ENCODE results near the gene PDCD1.
"Not testable (repeated sequence)": the region's sequence is repeated elsewhere in the genome, so short reads cannot be mapped to it uniquely, and the experiment has no call there.

Gene PDCD1

GRCh38 chr2:241811201-241811951 lies 47.3 kb downstream of the PDCD1 start:
- DNase-seq, result peak; percentile 29

- DNase-seq, result peak; percentile 31
These were observed 48.1 kb downstream of the PDCD1 start for GRCh38 chr2:241810307-241811200.

GRCh38 chr2:241809383-241810306 lies 49.0 kb downstream of the PDCD1 start:
- peak; percentile 28 for DNase-seq

DNA sequence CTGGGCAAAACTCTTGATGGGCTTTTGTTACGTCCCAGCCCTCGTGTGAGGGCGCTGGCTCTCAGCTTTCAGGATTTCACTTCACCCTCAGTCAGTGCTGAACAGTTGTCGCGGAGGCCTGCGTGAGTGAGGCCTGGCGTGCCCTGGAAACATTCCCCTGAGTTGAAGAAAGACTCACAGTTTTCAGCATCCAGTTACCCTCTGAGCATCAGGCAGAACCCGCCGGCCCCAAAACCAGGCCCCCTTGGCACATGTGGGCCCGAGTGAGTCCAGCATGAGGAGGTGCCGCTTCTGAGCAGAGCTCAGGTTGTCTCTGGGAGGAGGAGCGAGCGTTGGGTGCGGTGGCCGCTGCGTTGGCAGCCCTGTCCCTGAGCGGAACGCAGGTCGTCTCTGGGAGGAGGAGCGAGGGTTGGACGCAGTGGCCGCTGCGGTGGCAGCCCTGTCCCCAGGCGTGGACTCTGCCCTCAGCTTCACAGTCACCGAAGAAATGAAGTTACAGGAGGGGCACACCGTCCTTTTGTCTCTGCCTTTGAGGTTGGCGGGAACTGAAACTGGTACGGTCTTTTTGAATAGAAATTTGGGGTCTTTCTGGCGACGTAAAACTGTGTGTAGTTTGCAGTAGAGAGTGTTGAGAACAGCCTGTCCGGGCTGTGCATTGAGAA lies 49.8 kb downstream of the PDCD1 start, which contains the start of gene NEU4:
Gene NEU4, plus strand, starts transcription at position 473 of the 662 bp plus-strand sequence. CDS start 5,292 bp downstream, outside the sequence.
- DNase-seq, result no peak

DNA sequence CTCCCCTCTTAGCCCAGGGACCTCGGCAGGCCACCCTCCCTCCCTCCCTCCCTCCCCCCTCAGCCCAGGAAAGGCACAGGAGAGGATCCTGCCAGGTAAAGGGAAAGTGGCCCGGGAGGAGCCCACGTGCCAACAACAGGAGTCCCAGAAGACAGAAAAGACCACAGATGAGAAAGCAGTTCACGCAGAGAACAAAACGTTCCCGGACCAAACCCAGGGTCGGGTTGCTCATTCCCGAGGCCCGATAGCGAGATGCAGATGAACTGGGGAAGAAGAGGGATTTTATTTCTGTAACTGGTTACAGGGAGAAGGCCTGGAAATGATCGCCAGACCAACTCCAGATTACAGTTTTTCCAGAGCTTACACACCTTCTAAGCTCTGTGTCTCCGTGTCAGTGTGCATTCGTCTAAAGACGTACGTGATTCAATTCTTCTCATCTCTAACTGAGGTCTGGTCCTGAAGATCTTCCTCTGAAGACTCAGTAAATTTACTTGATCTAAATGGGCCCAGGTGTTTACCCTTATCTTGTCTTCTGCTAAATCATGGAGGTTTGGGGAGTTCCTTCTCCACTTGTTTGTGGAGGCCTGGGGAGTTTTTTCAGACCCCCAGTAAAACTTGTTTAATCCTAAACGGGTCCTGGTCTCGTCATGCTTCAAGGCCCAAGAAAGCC lies 50.5 kb downstream of the PDCD1 start:
- DNase-seq, result no peak

GRCh38 chr2:241806217-241806616 lies 52.5 kb downstream of the PDCD1 start:
- DNase-seq, result not testable (repeated sequence)

DNA sequence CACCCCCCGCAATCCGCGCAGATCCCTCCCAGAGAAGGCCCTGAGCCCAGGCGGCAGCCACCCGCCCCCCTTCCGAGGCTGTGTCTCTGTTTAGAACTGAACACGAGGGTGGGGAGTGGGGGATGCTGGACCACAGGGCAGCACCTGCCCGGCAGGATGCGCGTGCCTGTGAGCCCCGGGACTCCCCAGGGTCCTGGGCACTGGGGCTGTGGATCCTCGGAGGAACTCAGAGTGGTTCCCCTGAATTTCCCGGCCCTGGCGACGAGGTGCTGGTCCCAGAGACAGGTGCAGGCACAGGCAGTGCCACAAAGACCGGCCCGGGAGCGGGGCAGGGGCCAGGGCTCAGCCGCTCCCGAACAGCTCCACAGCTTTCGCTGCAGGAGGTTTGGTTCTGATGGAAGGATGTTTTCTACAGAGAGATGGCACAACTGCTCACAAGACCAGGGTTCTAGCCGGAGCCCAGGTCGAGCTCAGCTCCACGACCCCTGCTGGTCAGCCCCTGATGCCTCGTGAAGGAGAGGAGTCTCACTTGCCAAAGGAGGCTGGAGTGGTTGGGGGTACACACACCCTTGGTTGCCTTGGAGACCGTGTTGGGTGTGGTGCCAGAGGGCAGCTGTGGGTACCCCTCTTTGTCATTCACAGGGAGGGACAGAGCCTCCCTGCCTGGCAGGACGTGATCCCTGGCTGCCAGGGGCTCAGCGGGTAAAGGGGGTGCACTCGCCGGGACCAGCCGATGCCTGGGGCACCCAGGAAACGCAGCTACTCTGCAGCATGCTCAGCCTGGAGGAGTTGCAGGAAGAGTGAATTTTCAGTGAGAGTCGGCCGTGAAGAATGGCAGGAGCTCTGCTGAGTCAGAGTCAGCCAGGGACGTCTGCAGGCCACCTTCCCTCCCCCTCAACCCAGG lies 54.1 kb downstream of the PDCD1 start:
- peak; percentile 32 for DNase-seq

DNA sequence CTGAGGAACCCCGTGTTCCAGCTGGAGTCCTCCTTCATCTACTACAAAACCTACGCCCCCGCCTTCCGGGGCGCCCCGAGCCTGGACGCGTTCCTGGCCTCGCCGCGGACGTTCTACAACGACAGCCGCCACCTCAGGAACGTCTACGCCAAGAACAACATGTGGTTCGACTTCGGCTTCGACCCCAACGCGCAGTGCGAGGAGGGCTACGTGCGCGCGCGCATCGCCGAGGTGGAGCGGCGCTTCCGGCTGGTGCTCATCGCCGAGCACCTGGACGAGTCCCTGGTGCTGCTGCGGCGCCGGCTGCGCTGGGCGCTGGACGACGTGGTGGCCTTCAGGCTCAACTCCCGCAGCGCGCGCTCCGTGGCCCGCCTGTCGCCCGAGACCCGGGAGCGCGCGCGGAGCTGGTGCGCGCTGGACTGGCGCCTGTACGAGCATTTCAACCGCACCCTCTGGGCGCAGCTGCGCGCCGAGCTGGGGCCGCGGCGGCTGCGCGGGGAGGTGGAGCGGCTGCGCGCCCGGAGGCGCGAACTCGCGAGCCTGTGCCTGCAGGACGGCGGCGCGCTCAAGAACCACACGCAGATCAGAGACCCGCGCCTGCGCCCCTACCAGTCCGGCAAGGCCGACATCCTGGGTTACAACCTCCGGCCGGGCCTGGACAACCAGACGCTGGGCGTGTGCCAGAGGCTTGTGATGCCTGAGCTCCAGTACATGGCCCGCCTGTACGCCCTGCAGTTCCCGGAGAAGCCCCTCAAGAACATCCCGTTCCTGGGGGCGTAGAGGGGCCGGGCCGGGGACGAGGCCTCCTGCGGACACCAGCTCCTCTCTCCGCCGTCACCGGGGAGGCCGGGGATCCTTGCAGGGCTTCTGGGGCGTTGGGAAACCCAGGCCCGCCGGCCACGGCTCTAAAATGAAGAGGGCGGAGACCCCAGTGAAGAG lies 55.0 kb downstream of the PDCD1 start:
- DNase-seq, result peak; percentile 41

- DNase-seq, result peak; percentile 30
These were observed 56.0 kb downstream of the PDCD1 start for GRCh38 chr2:241802421-241803318.

DNA sequence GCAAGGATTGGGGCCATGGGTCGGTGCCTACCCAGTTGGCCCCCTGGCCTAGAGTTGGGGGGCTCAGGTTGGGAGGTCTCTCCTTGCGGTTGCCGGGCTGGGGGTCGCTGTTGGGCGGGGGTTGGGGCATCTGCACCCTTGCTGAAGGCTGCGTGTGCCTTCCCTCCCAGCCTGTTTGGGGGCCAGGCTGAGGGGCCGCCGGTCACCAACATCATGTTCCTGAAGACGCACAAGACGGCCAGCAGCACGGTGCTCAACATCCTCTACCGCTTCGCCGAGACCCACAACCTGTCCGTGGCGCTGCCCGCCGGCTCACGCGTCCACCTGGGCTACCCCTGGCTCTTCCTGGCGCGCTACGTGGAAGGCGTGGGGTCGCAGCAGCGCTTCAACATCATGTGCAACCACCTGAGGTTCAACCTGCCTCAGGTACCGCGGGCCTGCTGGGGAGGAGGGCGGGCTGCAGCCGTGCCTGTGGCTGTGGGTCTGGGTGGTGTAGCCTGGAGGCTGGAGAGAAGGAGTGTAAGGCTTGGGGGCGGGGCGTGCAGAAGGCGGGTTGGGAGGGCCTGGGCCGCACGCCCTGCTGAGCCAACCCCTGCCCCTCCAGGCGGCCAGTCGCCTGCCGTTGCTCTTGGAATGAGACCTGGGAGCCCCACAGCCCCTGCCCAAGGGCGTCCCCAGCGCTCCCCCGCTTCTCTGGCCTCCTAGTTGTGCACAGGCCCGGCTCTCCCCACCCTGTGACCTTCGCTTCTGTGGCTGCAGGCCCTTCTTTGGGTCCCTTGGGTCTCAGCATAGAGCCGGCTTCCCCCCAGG lies 56.9 kb downstream of the PDCD1 start:
- no peak for DNase-seq

DNA sequence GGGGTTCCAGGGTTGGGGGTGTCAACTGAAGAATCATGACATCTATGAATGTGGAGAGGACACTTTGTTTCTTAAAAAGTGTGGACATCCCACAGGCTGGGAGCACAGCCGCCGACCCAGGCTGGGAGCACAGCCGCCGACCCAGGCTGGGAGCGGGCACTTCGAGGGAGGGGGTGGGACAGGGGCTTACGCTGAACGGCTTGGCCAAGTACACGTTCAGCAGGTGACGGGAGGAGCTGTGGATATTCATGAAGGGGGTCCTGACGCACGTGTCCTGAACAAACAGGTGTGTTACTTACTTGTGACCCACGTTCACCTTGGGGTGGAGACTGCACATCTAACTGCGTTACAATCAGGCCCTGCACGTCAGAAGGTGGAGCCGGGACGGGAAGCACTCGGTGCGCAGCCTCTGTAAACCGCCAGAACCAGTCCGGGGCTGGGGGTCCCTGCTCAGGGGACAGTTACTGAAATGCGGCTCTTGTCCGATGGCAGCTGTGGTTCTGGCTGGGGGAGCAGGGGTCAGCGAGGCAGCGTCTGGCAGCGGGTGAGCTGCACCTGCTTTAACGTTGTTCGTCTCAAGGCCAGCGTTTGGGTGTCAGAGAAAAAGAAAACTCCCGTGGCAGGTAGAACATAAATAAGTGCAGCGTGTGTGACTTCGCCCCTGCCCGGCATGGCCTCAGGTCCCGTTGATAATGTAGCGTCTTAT lies 58.3 kb downstream of the PDCD1 start:
- DNase-seq, result not testable (repeated sequence)
